BLaER1 treated with 17β-estradiol and CSF1 and Interleukin-3, amounts not matched to agents 10 nM and 100 nM (cell line): Measurements from ENCODE around the gene KLHDC3.
A peak's percentile ranks its signal among the peaks of the same experiment; 100 is the strongest.

Experiments used
- H3K27ac ChIP-seq, 11 experiments: shearing (Covaris generic); formaldehyde crosslinking; 2 replicates each; pipeline ENCODE4 v1.8.1; 2022
- H3K27me3 ChIP-seq, 11 experiments: shearing (Covaris generic); formaldehyde crosslinking; 2 replicates each; pipeline ENCODE4 v1.8.1; 2022
- H3K36me3 ChIP-seq, 11 experiments: shearing (Covaris generic); formaldehyde crosslinking; 2 replicates each; pipeline ENCODE4 v1.8.1; 2022
- H3K4me1 ChIP-seq, 10 experiments: shearing (Covaris generic); formaldehyde crosslinking; 2 replicates each; pipeline ENCODE4 v1.8.1; 2022
- H3K4me2 ChIP-seq, 11 experiments: shearing (Covaris generic); formaldehyde crosslinking; 2 replicates each; pipeline ENCODE4 v1.8.1; 2022
- H3K4me3 ChIP-seq, 10 experiments: shearing (Covaris generic); formaldehyde crosslinking; 2 replicates each; pipeline ENCODE4 v1.8.1; 2022
- H3K9ac ChIP-seq, 11 experiments: shearing (Covaris generic); formaldehyde crosslinking; 2 replicates each; pipeline ENCODE4 v1.8.1; 2022
- H3K9me3 ChIP-seq, 11 experiments: shearing (Covaris generic); formaldehyde crosslinking; replicated peaks in 1 of 11; 2 replicates each; pipeline ENCODE4 v1.8.1; 2022
- H4K20me1 ChIP-seq, 11 experiments: shearing (Covaris generic); formaldehyde crosslinking; 2 replicates each; pipeline ENCODE4 v1.8.1; 2022
- Cebpa-rat ChIP-seq, 11 experiments: shearing (Covaris generic); IDR thresholded peaks; 2 replicates each; pipeline ENCODE4 v1.8.1; 2022

The KLHDC3 gene

GRCh38 chr6:43052842-43053544, 38.9 kb downstream of the KLHDC3 start:
- Histone ChIP-seq H3K4me2 (peak overlapping the region; percentile 89 to 99 (median 96)), H3K9me3 (no peaks in the 10 kb centered on the region), H3K9ac (peak overlapping the region; percentile 86 to 94 (median 90)), H3K27me3 (no peaks in the 10 kb centered on the region), H3K27ac (peak overlapping the region; percentile 88 to 93 (median 91)), H3K4me1 (peaks cover 26 to 46% (median 41%) of the 10 kb centered on the region in 10 experiments), H4K20me1 (no peaks in the 10 kb centered on the region), H3K4me3 (peak overlapping the region; percentile 68 to 86 (median 74)), H3K36me3 (peaks cover 49 to 72% (median 61%) of the 10 kb centered on the region in 11 experiments)
- no peak for TF ChIP-seq Cebpa-rat (IDR thresholded peaks at IDR 0.05)

- no peak for TF ChIP-seq Cebpa-rat (IDR thresholded peaks at IDR 0.05)
- Histone ChIP-seq H3K27me3 (no peaks in the 10 kb centered on the region), H3K36me3 (peaks cover 44 to 67% (median 58%) of the 10 kb centered on the region in 11 experiments)
Measured at GRCh38 chr6:43053545-43054205, 39.6 kb downstream of the KLHDC3 start, which contains the start of gene CUL7. Gene CUL7, minus strand, starts transcription at chr6:43053851. Its CDS starts 1,063 bp downstream, at chr6:43052788.

GRCh38 chr6:43054206-43054943, 40.3 kb downstream of the KLHDC3 start:
- H3K9ac ChIP-seq, result peak overlapping the region; percentile 86 to 94 (median 90); a peak in 21 of 22 replicates
- no peaks in the 10 kb centered on the region for H4K20me1 ChIP-seq
- H3K4me2 ChIP-seq, result peak overlapping the region; percentile 89 to 99 (median 96)
- peak overlapping the region; percentile 88 to 93 (median 91) for H3K27ac ChIP-seq
- H3K36me3 ChIP-seq, result peaks cover 38 to 61% (median 52%) of the 10 kb centered on the region in 11 experiments
- TF ChIP-seq Cebpa-rat (IDR thresholded peaks at IDR 0.05), result no peak
- H3K4me3 ChIP-seq, result peak overlapping the region; percentile 68 to 86 (median 74)
- peaks cover 35 to 53% (median 48%) of the 10 kb centered on the region in 10 experiments for H3K4me1 ChIP-seq
- H3K27me3 ChIP-seq, result no peaks in the 10 kb centered on the region
- no peaks in the 10 kb centered on the region for H3K9me3 ChIP-seq

More at GRCh38 chr6:43053545-43054205, 39.6 kb downstream of the KLHDC3 start, which contains the start of gene CUL7:
- Histone ChIP-seq H3K4me2 (peak within 1 kb of the TSS; percentile 89 to 99 (median 96)), H3K4me3 (peak within 1 kb of the TSS; percentile 68 to 86 (median 74)), H4K20me1 (no peaks in the 10 kb centered on the region), H3K27ac (peak within 1 kb of the TSS; percentile 88 to 93 (median 91)), H3K4me1 (peaks cover 33 to 53% (median 47%) of the 10 kb centered on the region in 10 experiments), H3K9ac (peak within 1 kb of the TSS; percentile 86 to 94 (median 90)), H3K9me3 (no peaks in the 10 kb centered on the region)

- no peak overlapping the region for H3K4me2 ChIP-seq
Measured at GRCh38 chr6:43055966-43056365, 41.9 kb downstream of the KLHDC3 start.

GRCh38 chr6:43058531-43058930, 44.5 kb downstream of the KLHDC3 start:
- peak overlapping the region; percentile 76 to 98 (median 90) for H3K4me3 ChIP-seq
- H3K9ac ChIP-seq, result peak overlapping the region; percentile 83 to 95 (median 92)
- no peaks in the 10 kb centered on the region for H4K20me1 ChIP-seq
- no peaks in the 10 kb centered on the region for H3K27me3 ChIP-seq
- peaks cover 30 to 50% (median 41%) of the 10 kb centered on the region in 11 experiments for H3K36me3 ChIP-seq
- H3K27ac ChIP-seq, result peak overlapping the region; percentile 82 to 96 (median 92)
- H3K4me2 ChIP-seq, result peak overlapping the region; percentile 81 to 99 (median 91)
- no peaks in the 10 kb centered on the region for H3K9me3 ChIP-seq
- H3K4me1 ChIP-seq, result peaks cover 25 to 36% (median 32%) of the 10 kb centered on the region in 10 experiments
- no peak for TF ChIP-seq Cebpa-rat (IDR thresholded peaks at IDR 0.05)

More at GRCh38 chr6:43055966-43056365, 41.9 kb downstream of the KLHDC3 start:
- no peaks in the 10 kb centered on the region for H3K27me3 ChIP-seq
- H3K36me3 ChIP-seq, result peaks cover 30 to 46% (median 40%) of the 10 kb centered on the region in 11 experiments
- no peaks in the 10 kb centered on the region for H4K20me1 ChIP-seq
- H3K4me1 ChIP-seq, result peaks cover 41 to 57% (median 52%) of the 10 kb centered on the region in 10 experiments
- no peak overlapping the region for H3K4me3 ChIP-seq
- TF ChIP-seq Cebpa-rat (IDR thresholded peaks at IDR 0.05), result no peak
- H3K9me3 ChIP-seq, result no peaks in the 10 kb centered on the region
- H3K27ac ChIP-seq, result no peak overlapping the region
- peak overlapping the region in 1 of 11 experiments; percentile 19; a peak in 1 of 22 replicates for H3K9ac ChIP-seq

GRCh38 chr6:43059168-43060033, 45.4 kb downstream of the KLHDC3 start, which contains the start of the genes KLC4 and MRPL2:
Gene KLC4, plus strand, starts transcription at chr6:43059631. Its CDS starts 1,705 bp downstream, at chr6:43061336.
Gene MRPL2, minus strand, starts transcription at chr6:43059434. Its CDS starts 53 bp downstream, at chr6:43059381.
- Histone ChIP-seq H3K36me3 (peaks cover 30 to 55% (median 41%) of the 10 kb centered on the region in 11 experiments), H3K4me3 (peak within 1 kb of the TSS; percentile 76 to 98 (median 90)), H3K27me3 (no peaks in the 10 kb centered on the region), H3K27ac (peak within 1 kb of the TSS; percentile 82 to 96 (median 92)), H3K9me3 (no peaks in the 10 kb centered on the region), H3K9ac (peak within 1 kb of the TSS; percentile 83 to 95 (median 92)), H4K20me1 (no peaks in the 10 kb centered on the region), H3K4me2 (peak within 1 kb of the TSS; percentile 86 to 99 (median 95)), H3K4me1 (peaks cover 20 to 31% (median 26%) of the 10 kb centered on the region in 10 experiments)
- no peak for TF ChIP-seq Cebpa-rat (IDR thresholded peaks at IDR 0.05)

- H3K27ac ChIP-seq, result peak overlapping the region; percentile 82 to 96 (median 92)
- no peaks in the 10 kb centered on the region for H4K20me1 ChIP-seq
- peak overlapping the region; percentile 83 to 95 (median 92) for H3K9ac ChIP-seq
- no peak for TF ChIP-seq Cebpa-rat (IDR thresholded peaks at IDR 0.05)
- H3K36me3 ChIP-seq, result peaks cover 28 to 48% (median 35%) of the 10 kb centered on the region in 11 experiments
- no peaks in the 10 kb centered on the region for H3K9me3 ChIP-seq
- no peaks in the 10 kb centered on the region for H3K27me3 ChIP-seq
- H3K4me1 ChIP-seq, result peaks cover 18 to 28% (median 24%) of the 10 kb centered on the region in 10 experiments
- peak overlapping the region; percentile 82 to 97 (median 94) for H3K4me2 ChIP-seq
- H3K4me3 ChIP-seq, result peak overlapping the region; percentile 76 to 98 (median 90)
Measured at GRCh38 chr6:43060034-43060754, 46.1 kb downstream of the KLHDC3 start.
